B cell (primary cell): Measurements from ENCODE around the gene ATP11A. TPM values are rescaled to one million over a fixed set of nuclear protein-coding genes. Genes with fewer than 3 reads are reported as not detected.

Experiments
- ATAC-seq: fragments of 200-7000 bp; cut with Tn5 transposase; one replicate; pipeline ENCODE4 v1.10.0; 2021; ENCODE audit warnings: low read depth, mild to moderate bottlenecking, moderate number of reproducible peaks, moderate library complexity
- CTCF ChIA-PET: fragments of 350-600 bp; sonication (Branson Sonifier 250); formaldehyde crosslinking; loops from one replicate; lab custom pipeline; 2021; ENCODE audit warnings: antibody characterized with exemption, inconsistent platforms; lab: Charles Lee
- POLR2A ChIA-PET: fragments of 350-600 bp; sonication (Branson Sonifier 250); formaldehyde crosslinking; loops from one replicate; lab custom pipeline; 2021; ENCODE audit warnings: antibody characterized with exemption; lab: Charles Lee
- DNase-seq: peaks from one replicate; pipeline ENCODE4 v3.0.0; 2013
- H2AFZ ChIP-seq: 2 replicates; pipeline ENCODE4 v1.6.1; 2012; ENCODE audit warnings: mild to moderate bottlenecking, low read depth, low read length; ENCODE audit not compliant: insufficient read depth, poor library complexity, severe bottlenecking
- H3K27ac ChIP-seq, 2 donors: 1 replicate in 1 of 2; 2 replicates in 1 of 2; pipeline ENCODE4 v1.5.1; 2012 to 2013; ENCODE audit warnings: low read length in 2 of 2, mild to moderate bottlenecking in 2 of 2, moderate library complexity in 1 of 2
- H3K27me3 ChIP-seq, 4 experiments: fragments of 200-600 bp in 1 of 4; sonication (generic) in 1 of 4; replicated peaks in 1 of 4; 1 replicate in 2 of 4; 2 replicates in 2 of 4; pipeline versions ENCODE4 v1.6.1 to v1.7.0; 2013 to 2016; ENCODE audit warnings: low read length in 3 of 4, mild to moderate bottlenecking in 2 of 4, mixed read lengths in 1 of 4, moderate library complexity in 1 of 4; ENCODE audit not compliant: insufficient read depth in 4 of 4, control insufficient read depth in 3 of 4; ENCODE audit errors: control extremely low read depth in 1 of 4
- H3K36me3 ChIP-seq, 2 experiments: replicated peaks in 1 of 2; 1 replicate in 1 of 2; 2 replicates in 1 of 2; pipeline versions ENCODE4 v1.6.1 to v1.7.1; 2013; ENCODE audit warnings: low read length in 1 of 2; ENCODE audit not compliant: insufficient read depth in 2 of 2, control insufficient read depth in 1 of 2; ENCODE audit errors: control extremely low read depth in 1 of 2, extremely low read depth in 1 of 2
- H3K4me1 ChIP-seq, 2 donors: fragments of 200-600 bp in 1 of 2; sonication (generic) in 1 of 2; 1 replicate in 1 of 2; 2 replicates in 1 of 2; pipeline versions ENCODE4 v1.5.1 to v1.6.1; 2013 to 2017; ENCODE audit warnings: low read length in 2 of 2; ENCODE audit not compliant: control insufficient read depth in 2 of 2, insufficient read depth in 2 of 2
- H3K4me2 ChIP-seq: replicated peaks from 2 replicates; pipeline ENCODE3; 2012; ENCODE audit warnings: mild to moderate bottlenecking, low read depth, low read length; ENCODE audit not compliant: poor library complexity, severe bottlenecking
- H3K4me3 ChIP-seq, 5 experiments: fragments of 200-600 bp in 1 of 5; sonication (generic) in 1 of 5; 1 replicate in 3 of 5; 2 replicates in 2 of 5; pipeline versions ENCODE4 v1.5.1 to v1.7.0; 2011 to 2016; ENCODE audit warnings: low read length in 4 of 5, mild to moderate bottlenecking in 4 of 5, low read depth in 2 of 5, control low read depth in 1 of 5, moderate library complexity in 1 of 5; ENCODE audit not compliant: insufficient read depth in 1 of 5; ENCODE audit errors: control extremely low read depth in 1 of 5, extremely low read depth in 1 of 5
- H3K79me2 ChIP-seq: fragments of 200-600 bp; sonication (generic); one replicate; pipeline ENCODE4 v1.6.0; 2016; ENCODE audit warnings: low read length; ENCODE audit not compliant: control insufficient read depth, insufficient read depth
- H3K9ac ChIP-seq: fragments of 200-600 bp; sonication (generic); 2 replicates; pipeline ENCODE4 v1.6.1; 2017; ENCODE audit warnings: mild to moderate bottlenecking, low read length, moderate library complexity
- H3K9me3 ChIP-seq, 3 donors: one replicate each; pipeline versions ENCODE4 v1.6.1 to v1.7.1; 2013; ENCODE audit warnings: low read length in 2 of 3; ENCODE audit not compliant: control insufficient read depth in 2 of 3, insufficient read depth in 1 of 3; ENCODE audit errors: control extremely low read depth in 1 of 3
- H4K20me1 ChIP-seq: 2 replicates; pipeline ENCODE4 v1.6.0; 2012; ENCODE audit warnings: mild to moderate bottlenecking, low read length; ENCODE audit not compliant: insufficient read depth, control insufficient read depth, poor library complexity, severe bottlenecking
- H3K27ac Mint-ChIP-seq: one replicate; pipeline ENCODE4 v1.8.0; 2021; ENCODE audit warnings: mixed read lengths
- H3K27me3 Mint-ChIP-seq: one replicate; pipeline ENCODE4 v1.8.0; 2021; ENCODE audit warnings: mixed read lengths
- H3K4me1 Mint-ChIP-seq: one replicate; pipeline ENCODE4 v1.8.0; 2021; ENCODE audit warnings: mixed read lengths
- H3K4me3 Mint-ChIP-seq: one replicate; pipeline ENCODE4 v1.8.0; 2021; ENCODE audit warnings: mixed read lengths
- H3K9me3 Mint-ChIP-seq: one replicate; pipeline ENCODE4 v1.8.0; 2022; ENCODE audit warnings: mixed read lengths; ENCODE audit not compliant: insufficient read depth
- EZH2 ChIP-seq: IDR thresholded peaks from 2 replicates; pipeline ENCODE4 v1.6.1; 2012; ENCODE audit warnings: borderline replicate concordance, low read depth, mild to moderate bottlenecking, moderate library complexity, low read length; ENCODE audit not compliant: insufficient read depth, poor library complexity, severe bottlenecking
- WGBS: methylation state at CpG from one replicate; pipeline ENCODE4 v1.1.5; 2013; ENCODE audit warnings: missing lambda C conversion rate; ENCODE audit not compliant: insufficient coverage; 5-methylcytosine and 5-hydroxymethylcytosine counted together
- intact Hi-C: fragments of 100-400 bp; cut with micrococcal nuclease; formaldehyde crosslinking; loops from one replicate; pipeline ENCODE4 v1.10.0; 2022
- polyA plus RNA-seq: library from polyadenylated mRNA; depleted of rRNA; stranded (reverse); fragments of >200 nt; gene quantifications from 2 replicates; pipeline ENCODE4 v1.2.3, GENCODE V29; 2012
- total RNA-seq, 2 donors: library from RNA; stranded (reverse); fragments of 120-200 nt in 1 of 2; gene quantifications; 1 replicate in 1 of 2; 2 replicates in 1 of 2; pipeline versions ENCODE4 v1.2.3 to v1.2.4, GENCODE V29; 2013 to 2022
- TF ChIP-seq, protein P1 (sequence below): fragments of 200-600 bp; IDR thresholded peaks from one replicate; pipeline ENCODE4 v1.8.0; 2022; ENCODE audit warnings: antibody characterized with exemption, mild to moderate bottlenecking

ATP11A gene
- total and polyA plus RNA-seq, 2 donors (not counting 1 experiment from before 2014, with no cell fraction given): 36.9 to 60.3 TPM

- Histone ChIP-seq H3K27me3 (peaks cover 0 to 7% (median 0%) of the 10 kb centered on the region in 4 experiments), H3K36me3 (no peaks in the 10 kb centered on the region), H3K4me2 (no peak overlapping the region), H4K20me1 (no peaks in the 10 kb centered on the region), H3K4me3 (no peak overlapping the region), H3K79me2 (no peaks in the 10 kb centered on the region), H3K4me1 (peaks cover 11 to 13% of the 10 kb centered on the region in 2 donors), H3K9me3 (peaks cover 0 to 11% (median 3%) of the 10 kb centered on the region in 3 donors), H3K9ac (no peak overlapping the region), H2AFZ (no peak overlapping the region), H3K27ac (no peak overlapping the region)
- ATAC-seq (no peak), DNase-seq (no peak)
- ChIA-PET CTCF (no interaction called here), POLR2A (no interaction called here)
- H3K27ac Mint-ChIP-seq: no peak overlapping the region
- 87% methylated on average over 22 of the region's 29 CpGs for WGBS
- H3K9me3 Mint-ChIP-seq: no peaks in the 10 kb centered on the region
- no peak overlapping the region for H3K4me3 Mint-ChIP-seq
- H3K27me3 Mint-ChIP-seq: no peaks in the 10 kb centered on the region
- peaks cover 11% of the 10 kb centered on the region for H3K4me1 Mint-ChIP-seq
- intact Hi-C loops: no loop called here
- no peak for TF ChIP-seq EZH2
- TF ChIP-seq, protein P1, sequence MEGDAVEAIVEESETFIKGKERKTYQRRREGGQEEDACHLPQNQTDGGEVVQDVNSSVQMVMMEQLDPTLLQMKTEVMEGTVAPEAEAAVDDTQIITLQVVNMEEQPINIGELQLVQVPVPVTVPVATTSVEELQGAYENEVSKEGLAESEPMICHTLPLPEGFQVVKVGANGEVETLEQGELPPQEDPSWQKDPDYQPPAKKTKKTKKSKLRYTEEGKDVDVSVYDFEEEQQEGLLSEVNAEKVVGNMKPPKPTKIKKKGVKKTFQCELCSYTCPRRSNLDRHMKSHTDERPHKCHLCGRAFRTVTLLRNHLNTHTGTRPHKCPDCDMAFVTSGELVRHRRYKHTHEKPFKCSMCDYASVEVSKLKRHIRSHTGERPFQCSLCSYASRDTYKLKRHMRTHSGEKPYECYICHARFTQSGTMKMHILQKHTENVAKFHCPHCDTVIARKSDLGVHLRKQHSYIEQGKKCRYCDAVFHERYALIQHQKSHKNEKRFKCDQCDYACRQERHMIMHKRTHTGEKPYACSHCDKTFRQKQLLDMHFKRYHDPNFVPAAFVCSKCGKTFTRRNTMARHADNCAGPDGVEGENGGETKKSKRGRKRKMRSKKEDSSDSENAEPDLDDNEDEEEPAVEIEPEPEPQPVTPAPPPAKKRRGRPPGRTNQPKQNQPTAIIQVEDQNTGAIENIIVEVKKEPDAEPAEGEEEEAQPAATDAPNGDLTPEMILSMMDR: no peak
These were observed 209.7 kb downstream of the ATP11A start for GRCh38 chr13:112899281-112900225.

DNA sequence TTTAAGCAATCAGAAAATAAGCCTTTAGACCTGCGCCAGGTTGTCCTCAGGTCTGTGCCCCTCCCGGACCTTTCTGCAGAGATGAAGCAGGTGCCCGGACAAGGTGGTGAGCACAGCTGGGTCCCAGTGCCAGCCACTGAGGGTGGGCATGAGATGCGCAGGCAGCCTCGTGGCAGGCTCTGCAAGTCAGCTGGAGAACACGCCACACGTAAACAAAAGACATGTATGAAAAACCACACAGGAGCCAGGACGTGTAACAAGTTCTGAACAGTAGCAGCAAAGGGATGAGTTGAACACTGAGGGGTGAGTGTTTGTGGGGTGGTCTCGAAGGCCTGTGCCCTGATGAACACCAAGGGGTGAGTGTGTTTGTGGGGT is 210.4 kb downstream of the ATP11A start:
- no peak for DNase-seq
- Histone ChIP-seq H3K79me2 (no peaks in the 10 kb centered on the region), H3K9ac (no peak overlapping the region), H3K4me3 (no peak overlapping the region), H3K27me3 (no peaks in the 10 kb centered on the region), H4K20me1 (no peaks in the 10 kb centered on the region), H3K4me1 (peaks cover 4 to 7% of the 10 kb centered on the region in 2 donors), H3K36me3 (no peaks in the 10 kb centered on the region), H3K27ac (no peak overlapping the region), H3K4me2 (no peak overlapping the region), H3K9me3 (peaks cover 0 to 18% (median 9%) of the 10 kb centered on the region in 3 donors), H2AFZ (no peak overlapping the region)
- H3K9me3 Mint-ChIP-seq: peaks cover 2% of the 10 kb centered on the region
- no peak for ATAC-seq
- H3K27me3 Mint-ChIP-seq: no peaks in the 10 kb centered on the region
- TF ChIP-seq EZH2: no peak
- TF ChIP-seq, protein P1: no peak
- WGBS: 89% methylated on average over 9 of the region's 9 CpGs
- peaks cover 8% of the 10 kb centered on the region for H3K4me1 Mint-ChIP-seq
- ChIA-PET POLR2A (no interaction called here), CTCF (no interaction called here)
- intact Hi-C loops: no loop called here
- no peak overlapping the region for H3K4me3 Mint-ChIP-seq
- H3K27ac Mint-ChIP-seq: no peak overlapping the region
